ENCODE results near the gene PTPRM. TPM values are rescaled to one million over a fixed set of nuclear protein-coding genes. Genes with fewer than 3 reads are reported as not detected.

Gene PTPRM
- total and polyA plus RNA-seq, 9 donors: 45.6 to 82.0 (median 56.9) TPM

DNA sequence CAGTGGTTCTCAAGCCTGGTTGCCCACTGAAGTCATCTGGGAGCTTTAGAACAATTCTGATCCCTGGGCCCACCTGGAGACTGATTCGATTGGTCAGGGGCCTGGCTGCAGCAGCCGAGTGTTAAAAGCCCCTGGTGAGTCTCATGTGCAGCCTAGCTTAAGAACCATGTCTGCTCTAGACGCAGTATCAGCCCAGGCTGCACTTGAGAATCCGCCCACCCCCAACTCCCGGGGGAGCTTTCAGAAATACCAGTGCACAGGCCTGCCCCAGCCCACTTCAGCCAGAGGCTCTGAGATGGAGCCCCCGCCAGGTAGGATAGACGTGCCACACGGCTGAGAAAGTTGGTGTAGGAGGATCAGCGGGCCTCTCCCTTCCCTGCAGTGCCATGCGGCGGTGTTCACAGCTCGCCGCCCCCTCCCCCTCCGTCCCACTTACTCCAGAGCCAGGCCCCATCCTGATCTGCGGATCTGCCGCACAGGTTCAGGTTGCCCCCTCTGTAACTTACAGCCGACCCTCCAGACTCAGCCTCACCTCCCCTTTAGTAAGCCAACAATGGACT, 833.2 kb downstream of the PTPRM start:
- WGBS, 3 donors: 79 to 94% (median 88%) methylated on average over 16 to 17 of the region's 17 CpGs

DNA sequence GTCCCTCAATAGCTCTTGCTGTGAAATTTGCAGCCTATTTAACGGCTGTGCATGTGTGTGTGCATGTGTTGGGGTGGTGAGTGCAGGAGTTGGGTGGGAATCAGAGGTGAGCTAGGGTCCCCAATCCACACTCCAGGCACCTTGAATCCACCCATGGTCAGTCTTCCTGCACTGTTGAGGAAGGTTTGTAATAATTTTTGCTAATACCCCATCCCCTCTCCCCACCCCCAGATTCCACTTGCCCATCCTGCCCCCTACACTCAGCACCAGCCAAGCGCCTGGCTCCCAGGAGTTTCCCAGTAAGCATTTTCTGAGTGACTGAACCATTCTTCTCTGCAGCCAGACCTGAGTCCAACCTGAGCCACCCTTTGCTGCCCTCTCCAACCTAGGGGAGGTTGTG, 833.7 kb downstream of the PTPRM start:
- no peak overlapping the region for H3K27ac ChIP-seq
- no peak overlapping the region for H3K4me3 ChIP-seq
- DNase-seq: no peak
- WGBS, 3 donors: 50 to 70% (median 65%) methylated on average over 2 of the region's 2 CpGs
- H3K27me3 ChIP-seq: no peaks in the 10 kb centered on the region
- H3K4me1 ChIP-seq (ENCODE audit: insufficient read depth): no peaks in the 10 kb centered on the region
- no peaks in the 10 kb centered on the region for H3K36me3 ChIP-seq
- TF ChIP-seq EP300 (IDR thresholded peaks at IDR 0.05) (no peak), POLR2A (IDR thresholded peaks at IDR 0.05) (no peak)
- TF ChIP-seq, protein P1, sequence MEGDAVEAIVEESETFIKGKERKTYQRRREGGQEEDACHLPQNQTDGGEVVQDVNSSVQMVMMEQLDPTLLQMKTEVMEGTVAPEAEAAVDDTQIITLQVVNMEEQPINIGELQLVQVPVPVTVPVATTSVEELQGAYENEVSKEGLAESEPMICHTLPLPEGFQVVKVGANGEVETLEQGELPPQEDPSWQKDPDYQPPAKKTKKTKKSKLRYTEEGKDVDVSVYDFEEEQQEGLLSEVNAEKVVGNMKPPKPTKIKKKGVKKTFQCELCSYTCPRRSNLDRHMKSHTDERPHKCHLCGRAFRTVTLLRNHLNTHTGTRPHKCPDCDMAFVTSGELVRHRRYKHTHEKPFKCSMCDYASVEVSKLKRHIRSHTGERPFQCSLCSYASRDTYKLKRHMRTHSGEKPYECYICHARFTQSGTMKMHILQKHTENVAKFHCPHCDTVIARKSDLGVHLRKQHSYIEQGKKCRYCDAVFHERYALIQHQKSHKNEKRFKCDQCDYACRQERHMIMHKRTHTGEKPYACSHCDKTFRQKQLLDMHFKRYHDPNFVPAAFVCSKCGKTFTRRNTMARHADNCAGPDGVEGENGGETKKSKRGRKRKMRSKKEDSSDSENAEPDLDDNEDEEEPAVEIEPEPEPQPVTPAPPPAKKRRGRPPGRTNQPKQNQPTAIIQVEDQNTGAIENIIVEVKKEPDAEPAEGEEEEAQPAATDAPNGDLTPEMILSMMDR (IDR thresholded peaks at IDR 0.05): no peak
- H3K9me3 ChIP-seq: no peaks in the 10 kb centered on the region
- intact Hi-C loops (cut with DNase I): loop anchor here in 1 of 4 donors (10.0 kb wide), 1 partner anchor 1126 kb away; no protein-coding TSS in a partner anchor

More for the DNA sequence above, 833.2 kb downstream of the PTPRM start:
- Histone ChIP-seq H3K36me3 (no peaks in the 10 kb centered on the region), H3K9me3 (no peaks in the 10 kb centered on the region), H3K4me1 (ENCODE audit: insufficient read depth) (no peaks in the 10 kb centered on the region), H3K27ac (no peak overlapping the region), H3K4me3 (no peak overlapping the region), H3K27me3 (no peaks in the 10 kb centered on the region)
- intact Hi-C loops (cut with DNase I): loop anchor here in 1 of 4 donors (10.0 kb wide), 1 partner anchor 1125 kb away; no protein-coding TSS in a partner anchor
- no peak for DNase-seq
- TF ChIP-seq EP300 (IDR thresholded peaks at IDR 0.05): no peak

DNA sequence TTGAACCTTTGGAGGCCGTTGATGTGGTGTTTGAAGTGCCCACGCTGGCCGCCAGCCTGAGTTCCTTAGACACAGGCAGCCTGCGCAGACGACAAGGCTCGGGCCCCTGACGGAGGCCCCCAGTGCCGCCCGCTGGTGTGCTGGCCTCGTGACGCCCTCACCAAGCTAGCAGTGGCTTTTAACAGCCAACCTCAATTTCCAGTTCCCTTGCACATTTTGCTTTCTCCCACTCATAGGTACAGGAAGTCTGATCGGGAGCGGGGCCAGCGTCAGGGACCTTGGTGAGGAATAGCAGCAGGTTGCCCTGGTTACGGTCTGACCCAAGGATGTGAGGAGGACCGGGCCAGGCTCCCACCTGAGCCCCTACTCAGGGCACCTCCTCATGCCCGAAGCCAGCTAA, 834.5 kb downstream of the PTPRM start:
- TF ChIP-seq POLR2A (IDR thresholded peaks at IDR 0.05) (no peak), EP300 (IDR thresholded peaks at IDR 0.05) (no peak)
- TF ChIP-seq, protein P1 (IDR thresholded peaks at IDR 0.05): no peak
- Histone ChIP-seq H3K4me1 (ENCODE audit: insufficient read depth) (no peaks in the 10 kb centered on the region), H3K27me3 (no peaks in the 10 kb centered on the region), H3K9me3 (no peaks in the 10 kb centered on the region), H3K36me3 (no peaks in the 10 kb centered on the region), H3K27ac (no peak overlapping the region), H3K4me3 (no peak overlapping the region)
- 88 to 92% (median 91%) methylated on average over 17 of the region's 17 CpGs for WGBS, 3 donors
- intact Hi-C loops (cut with DNase I): loop anchor here in 1 of 4 donors (10.0 kb wide), 1 partner anchor 1127 kb away; no protein-coding TSS in a partner anchor
- no peak for DNase-seq

- Histone ChIP-seq H3K4me3 (no peak overlapping the region), H3K36me3 (no peaks in the 10 kb centered on the region), H3K27ac (no peak overlapping the region), H3K4me1 (ENCODE audit: insufficient read depth) (no peaks in the 10 kb centered on the region), H3K27me3 (no peaks in the 10 kb centered on the region), H3K9me3 (no peaks in the 10 kb centered on the region)
- no peak for DNase-seq
- TF ChIP-seq POLR2A (IDR thresholded peaks at IDR 0.05): no peak
- no peak for TF ChIP-seq EP300 (IDR thresholded peaks at IDR 0.05)
- TF ChIP-seq, protein P1 (IDR thresholded peaks at IDR 0.05): no peak
- WGBS, 3 donors: 89 to 92% (median 90%) methylated on average over 4 of the region's 4 CpGs
- intact Hi-C loops (cut with DNase I): loop anchor here in 1 of 4 donors (10.0 kb wide), 1 partner anchor 1127 kb away; no protein-coding TSS in a partner anchor
Observed at GRCh38 chr18:8402237-8402636, 835.1 kb downstream of the PTPRM start.

DNA sequence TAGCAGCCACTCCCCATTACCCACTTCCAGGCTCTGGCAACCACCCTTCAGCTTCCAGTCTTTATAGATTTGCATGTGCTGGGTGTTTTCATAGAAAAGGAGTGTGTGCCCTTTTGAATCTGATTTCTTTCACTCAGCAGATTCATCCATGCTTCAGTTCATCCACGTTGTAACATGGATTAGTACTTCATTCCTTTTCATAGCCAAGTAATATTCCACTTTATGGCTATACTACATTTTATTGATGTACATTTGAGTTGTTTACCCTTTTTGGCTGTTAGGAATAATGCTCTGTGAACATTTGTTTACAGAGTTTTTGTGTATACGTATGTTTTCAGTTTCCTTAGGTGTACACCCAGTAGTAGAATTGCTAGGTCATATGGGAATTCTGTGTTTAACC, 836.6 kb downstream of the PTPRM start:
- Histone ChIP-seq H3K36me3 (no peaks in the 10 kb centered on the region), H3K4me3 (no peak overlapping the region), H3K27me3 (no peaks in the 10 kb centered on the region), H3K4me1 (ENCODE audit: insufficient read depth) (no peaks in the 10 kb centered on the region), H3K27ac (no peak overlapping the region), H3K9me3 (no peaks in the 10 kb centered on the region)
- TF ChIP-seq EP300 (IDR thresholded peaks at IDR 0.05): no peak
- TF ChIP-seq POLR2A (IDR thresholded peaks at IDR 0.05): no peak
- TF ChIP-seq, protein P1 (IDR thresholded peaks at IDR 0.05): no peak
- 96 to 99% (median 98%) methylated on average over 2 of the region's 2 CpGs for WGBS, 3 donors
- intact Hi-C loops (cut with DNase I): loop anchor here in 1 of 4 donors (10.0 kb wide), 1 partner anchor 1129 kb away; no protein-coding TSS in a partner anchor
- DNase-seq: no peak

Data from ovary (tissue), 9 donors.